Nephron (organoid): ENCODE measurements around the gene OPTC.

Source experiments
- H3K27ac Mint-ChIP-seq, 3 experiments: 2 replicates each; pipeline ENCODE4 v1.8.0; 2020; ENCODE audit warnings: mixed read lengths in 3 of 3, mild to moderate bottlenecking in 2 of 3, moderate library complexity in 1 of 3
- H3K27me3 Mint-ChIP-seq: 2 replicates; pipeline ENCODE4 v1.8.0; 2021; ENCODE audit warnings: low read depth, mild to moderate bottlenecking, moderate library complexity, mixed read lengths
- H3K36me3 Mint-ChIP-seq: 2 replicates; pipeline ENCODE4 v1.8.0; 2020; ENCODE audit warnings: low read depth, mixed read lengths
- H3K4me1 Mint-ChIP-seq: 2 replicates; pipeline ENCODE4 v1.8.0; 2020; ENCODE audit warnings: mixed read lengths
- H3K4me3 Mint-ChIP-seq, 3 experiments: 2 replicates each; pipeline ENCODE4 v1.8.0; 2020; ENCODE audit warnings: mild to moderate bottlenecking in 3 of 3, mixed read lengths in 3 of 3, moderate library complexity in 2 of 3
- H3K9me3 Mint-ChIP-seq: 2 replicates; pipeline ENCODE4 v1.8.0; 2020; ENCODE audit warnings: mixed read lengths
- TF ChIP-seq, protein P1 (sequence below), 3 experiments: fragments of 200-600 bp; sonication (generic); IDR thresholded peaks; one replicate each; pipeline ENCODE4 v1.5.0; 2021; ENCODE audit warnings: antibody characterized with exemption in 3 of 3; ENCODE audit not compliant: unreplicated experiment in 3 of 3

The OPTC gene

DNA sequence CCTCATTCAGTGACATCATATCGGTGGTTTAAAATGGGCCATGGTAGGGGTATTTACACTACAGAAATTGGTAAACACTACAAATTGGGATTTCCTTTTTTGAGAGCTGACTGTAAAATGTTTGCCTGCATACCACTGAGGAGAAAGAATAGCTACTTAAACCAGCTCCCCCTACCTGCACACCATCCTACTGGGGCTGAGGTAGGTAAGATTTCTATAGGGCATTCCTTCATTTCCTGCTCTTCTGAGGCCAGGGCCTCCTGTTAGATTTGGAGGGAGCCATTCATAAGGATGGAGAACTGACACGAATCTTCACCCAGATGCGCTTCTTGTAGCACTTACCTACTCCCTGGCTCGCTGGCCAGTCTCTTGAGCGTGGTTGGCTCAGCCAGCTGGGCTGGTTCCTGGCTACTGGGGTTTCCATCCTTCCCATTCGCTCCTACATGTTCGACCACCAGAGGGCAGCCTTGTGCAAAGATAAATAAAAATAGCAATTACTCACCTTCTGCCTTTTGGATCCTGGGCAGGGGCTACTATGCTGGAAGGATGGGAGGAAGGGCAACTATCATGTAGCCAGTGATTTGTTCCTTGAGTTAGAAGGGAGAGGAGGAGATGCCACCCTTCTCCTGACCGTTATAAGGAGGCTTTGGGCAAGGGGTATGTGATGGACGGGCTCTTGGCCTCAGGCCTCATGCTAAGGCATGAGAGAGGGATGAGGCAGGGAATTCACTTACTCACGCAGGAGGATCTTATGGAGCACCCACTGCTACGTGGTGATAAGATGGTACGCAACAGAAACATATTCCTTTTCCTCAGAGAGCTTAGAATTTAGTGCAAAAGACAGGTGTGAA lies 10.7 kb downstream of the OPTC start:
- Mint-ChIP-seq H3K4me3 (peak overlapping the region in 1 of 3 experiments; percentile 13), H3K4me1 (peaks cover 62% of the 10 kb centered on the region), H3K27me3 (peaks cover 8% of the 10 kb centered on the region), H3K27ac (peak overlapping the region in 2 of 3 experiments; percentile 58 to 75), H3K9me3 (no peaks in the 10 kb centered on the region), H3K36me3 (no peaks in the 10 kb centered on the region)
- TF ChIP-seq, protein P1, sequence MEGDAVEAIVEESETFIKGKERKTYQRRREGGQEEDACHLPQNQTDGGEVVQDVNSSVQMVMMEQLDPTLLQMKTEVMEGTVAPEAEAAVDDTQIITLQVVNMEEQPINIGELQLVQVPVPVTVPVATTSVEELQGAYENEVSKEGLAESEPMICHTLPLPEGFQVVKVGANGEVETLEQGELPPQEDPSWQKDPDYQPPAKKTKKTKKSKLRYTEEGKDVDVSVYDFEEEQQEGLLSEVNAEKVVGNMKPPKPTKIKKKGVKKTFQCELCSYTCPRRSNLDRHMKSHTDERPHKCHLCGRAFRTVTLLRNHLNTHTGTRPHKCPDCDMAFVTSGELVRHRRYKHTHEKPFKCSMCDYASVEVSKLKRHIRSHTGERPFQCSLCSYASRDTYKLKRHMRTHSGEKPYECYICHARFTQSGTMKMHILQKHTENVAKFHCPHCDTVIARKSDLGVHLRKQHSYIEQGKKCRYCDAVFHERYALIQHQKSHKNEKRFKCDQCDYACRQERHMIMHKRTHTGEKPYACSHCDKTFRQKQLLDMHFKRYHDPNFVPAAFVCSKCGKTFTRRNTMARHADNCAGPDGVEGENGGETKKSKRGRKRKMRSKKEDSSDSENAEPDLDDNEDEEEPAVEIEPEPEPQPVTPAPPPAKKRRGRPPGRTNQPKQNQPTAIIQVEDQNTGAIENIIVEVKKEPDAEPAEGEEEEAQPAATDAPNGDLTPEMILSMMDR (IDR thresholded peaks at IDR 0.05; ENCODE audit: unreplicated experiment in 3 of 3): peak; percentile 80 to 90 (median 86)

DNA sequence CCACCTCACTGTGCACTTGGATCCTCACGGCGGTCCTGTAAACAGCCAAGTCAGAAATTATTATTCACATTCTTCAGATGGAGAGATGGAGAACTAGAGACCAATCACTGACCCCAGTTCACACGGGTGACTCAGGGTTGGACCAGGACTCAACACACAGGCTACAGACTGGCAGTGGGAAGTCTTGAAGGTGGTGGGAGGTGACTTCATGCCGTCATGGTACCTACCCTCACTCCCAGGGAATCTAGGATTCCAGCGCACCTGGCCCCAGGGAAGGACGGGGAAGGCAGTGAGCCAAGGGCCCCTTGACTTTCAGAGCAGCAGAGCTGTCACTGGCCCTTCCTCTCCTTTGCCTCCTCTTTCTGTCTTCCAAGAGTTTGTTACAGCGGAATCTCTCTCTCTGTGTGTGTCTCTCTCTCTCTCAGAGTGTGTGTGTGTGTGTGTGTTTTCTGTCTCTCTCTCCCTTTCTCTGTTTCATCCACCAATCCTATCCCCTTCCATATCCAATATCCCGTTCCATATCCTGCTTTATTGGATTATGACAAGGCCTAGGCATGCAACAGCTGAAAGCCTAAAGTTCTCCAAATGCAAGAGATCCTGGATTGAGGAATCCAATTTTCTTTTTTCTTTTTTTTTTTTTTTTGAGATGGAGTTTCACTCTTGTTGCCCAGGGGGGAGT lies 11.7 kb downstream of the OPTC start:
- Mint-ChIP-seq H3K27ac (peak overlapping the region; percentile 75 to 82 (median 75)), H3K27me3 (peaks cover 8% of the 10 kb centered on the region), H3K4me3 (peak overlapping the region in 1 of 3 experiments; percentile 15), H3K36me3 (no peaks in the 10 kb centered on the region), H3K9me3 (no peaks in the 10 kb centered on the region), H3K4me1 (peaks cover 64% of the 10 kb centered on the region)
- TF ChIP-seq, protein P1 (IDR thresholded peaks at IDR 0.05; ENCODE audit: unreplicated experiment in 3 of 3): no peak

DNA sequence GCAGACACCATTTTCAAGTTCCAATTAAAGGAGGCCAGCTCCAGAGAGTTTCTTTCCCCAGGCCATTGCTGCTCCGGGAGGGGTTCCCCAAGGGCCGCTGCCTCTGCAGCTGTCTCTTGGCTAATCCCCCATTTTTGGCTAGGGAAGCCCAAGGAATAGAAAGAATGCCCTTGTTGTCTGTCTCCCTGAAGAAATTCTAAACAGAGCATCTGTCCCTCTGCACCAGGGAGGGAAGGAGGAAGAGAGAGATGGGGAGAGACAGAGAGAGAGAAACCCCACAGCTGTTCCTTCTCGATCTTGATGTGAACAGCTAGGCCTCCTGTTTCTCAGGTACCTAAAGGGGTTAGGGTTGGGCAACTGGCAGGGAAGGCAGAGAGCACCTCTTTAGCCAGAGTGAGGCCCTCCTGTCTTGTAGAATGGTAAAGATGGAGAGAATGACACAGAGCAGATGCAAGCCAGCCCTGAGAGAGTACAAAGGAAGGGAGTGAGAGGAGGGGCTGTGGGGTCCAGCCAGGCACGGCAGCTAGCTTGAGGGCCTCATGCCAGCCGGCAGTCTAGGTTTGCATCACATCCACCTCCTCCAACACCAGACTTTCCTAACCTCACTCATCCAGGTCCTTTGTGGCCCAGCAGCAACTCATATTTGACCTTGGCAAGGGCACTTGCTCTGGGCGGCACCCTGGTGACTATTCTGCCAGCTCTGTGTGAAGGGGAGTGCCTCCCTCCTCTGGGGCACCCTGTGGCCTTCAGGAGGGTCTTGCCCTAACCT lies 13.1 kb downstream of the OPTC start:
- Mint-ChIP-seq H3K36me3 (no peaks in the 10 kb centered on the region), H3K9me3 (no peaks in the 10 kb centered on the region), H3K27me3 (peaks cover 12% of the 10 kb centered on the region), H3K4me1 (peaks cover 70% of the 10 kb centered on the region), H3K27ac (peak overlapping the region; percentile 93 to 95 (median 95)), H3K4me3 (peak overlapping the region in 2 of 3 experiments; percentile 0 to 71)
- TF ChIP-seq, protein P1 (IDR thresholded peaks at IDR 0.05; ENCODE audit: unreplicated experiment in 3 of 3): no peak

DNA sequence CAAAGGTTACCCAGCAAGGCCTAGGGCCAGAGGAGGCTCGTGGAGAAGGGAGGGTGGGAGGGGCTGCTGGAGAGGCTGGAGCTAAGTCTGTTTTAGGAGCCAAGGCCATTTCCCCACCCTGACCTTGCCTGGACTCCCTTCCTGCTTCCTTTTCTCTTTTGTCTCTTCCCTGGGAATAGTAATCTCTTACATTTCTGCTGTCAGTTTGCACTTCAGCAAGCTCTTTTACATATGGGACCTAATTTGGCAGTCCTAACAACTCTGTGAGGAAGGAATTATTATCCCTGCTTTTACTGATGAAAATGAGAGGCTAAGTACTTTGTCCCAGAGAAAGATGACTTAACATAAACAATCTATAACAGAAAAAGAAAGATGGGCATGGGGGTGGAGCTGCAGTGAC lies 13.8 kb downstream of the OPTC start:
- H3K4me3 Mint-ChIP-seq: no peak overlapping the region
- H3K27me3 Mint-ChIP-seq: peaks cover 7% of the 10 kb centered on the region
- no peaks in the 10 kb centered on the region for H3K9me3 Mint-ChIP-seq
- no peaks in the 10 kb centered on the region for H3K36me3 Mint-ChIP-seq
- peaks cover 77% of the 10 kb centered on the region for H3K4me1 Mint-ChIP-seq
- TF ChIP-seq, protein P1 (IDR thresholded peaks at IDR 0.05; ENCODE audit: unreplicated experiment in 3 of 3): no peak
- peak overlapping the region; percentile 93 to 95 (median 95) for H3K27ac Mint-ChIP-seq

DNA sequence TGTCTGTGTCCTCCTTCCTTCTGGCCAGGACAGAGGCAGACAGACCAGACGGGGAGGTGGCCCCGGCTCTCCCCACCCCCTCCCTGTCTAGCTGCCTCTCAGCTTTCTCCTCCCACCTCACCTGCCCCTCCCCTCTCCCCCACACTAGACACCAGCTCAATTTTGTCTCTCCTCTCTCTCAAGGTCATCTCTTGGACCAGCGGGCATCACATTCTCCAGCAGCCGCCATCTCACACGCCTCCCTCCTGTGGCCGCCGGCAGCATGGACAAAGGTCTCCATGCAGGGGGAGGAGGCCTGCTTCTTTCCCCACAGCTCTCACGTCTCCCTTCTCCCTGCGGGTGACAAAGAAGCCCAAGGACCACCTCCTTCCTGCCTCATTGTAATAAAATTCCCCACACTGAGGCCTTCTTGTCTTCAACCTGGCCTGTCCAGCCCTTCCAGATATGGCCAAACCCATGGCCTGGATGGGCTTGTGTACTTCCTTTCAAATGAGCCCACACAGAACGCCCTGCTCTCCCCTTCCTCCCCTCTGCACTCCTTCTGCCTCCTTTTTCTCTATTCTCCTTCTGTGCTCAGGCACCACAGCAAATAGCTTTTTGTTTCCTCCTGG lies 14.6 kb downstream of the OPTC start:
- TF ChIP-seq, protein P1 (IDR thresholded peaks at IDR 0.05; ENCODE audit: unreplicated experiment in 3 of 3): peak; percentile 8 to 16 (median 14)
- no peaks in the 10 kb centered on the region for H3K9me3 Mint-ChIP-seq
- peak overlapping the region; percentile 83 to 95 (median 85) for H3K27ac Mint-ChIP-seq
- H3K4me1 Mint-ChIP-seq: peaks cover 79% of the 10 kb centered on the region
- peak overlapping the region in 1 of 3 experiments; percentile 3 for H3K4me3 Mint-ChIP-seq
- no peaks in the 10 kb centered on the region for H3K36me3 Mint-ChIP-seq
- H3K27me3 Mint-ChIP-seq: peaks cover 10% of the 10 kb centered on the region
